Cerebellar cortex (tissue), 1 donor: ENCODE results near the gene CBX3.
"Not testable (repeated sequence)": the region's sequence is repeated elsewhere in the genome, so short reads cannot be mapped to it uniquely, and the experiment has no call there.

Experiments
- DNase-seq: peaks from one replicate; pipeline ENCODE4 v3.0.0-alpha.2; 2015; ENCODE audit warnings: low spot score

Gene CBX3

GRCh38 chr7:26188206-26188956 lies 13.2 kb upstream of the CBX3 start:
- DNase-seq, result peak; percentile 69

DNA sequence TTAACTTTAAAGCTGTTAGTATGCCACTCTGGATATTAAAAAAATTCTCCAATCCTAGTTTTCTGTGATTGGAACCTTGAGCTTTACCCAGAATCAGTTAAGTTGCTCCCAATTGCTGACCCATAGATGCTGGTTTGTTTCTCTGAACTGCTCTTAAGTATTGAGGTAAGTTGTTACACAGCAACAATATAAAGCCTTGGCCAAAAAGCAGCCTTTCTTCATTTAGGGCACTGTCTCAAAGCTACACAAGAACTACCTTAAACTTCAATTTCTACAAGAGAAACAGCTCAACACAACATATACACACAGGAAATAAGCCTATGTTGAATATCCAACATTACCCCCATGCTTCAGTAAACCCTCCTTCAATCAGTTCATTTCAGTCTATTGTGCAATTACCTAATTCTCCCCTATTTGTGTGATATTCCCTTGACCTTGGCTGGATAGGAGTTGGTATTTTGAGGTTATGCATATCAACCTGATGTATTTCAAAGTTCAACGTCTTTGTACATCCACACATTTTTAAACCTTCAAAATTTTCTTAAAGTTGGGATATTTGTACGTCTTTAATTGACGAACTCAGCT lies 12.5 kb upstream of the CBX3 start:
- DNase-seq, result peak; percentile 58

DNA sequence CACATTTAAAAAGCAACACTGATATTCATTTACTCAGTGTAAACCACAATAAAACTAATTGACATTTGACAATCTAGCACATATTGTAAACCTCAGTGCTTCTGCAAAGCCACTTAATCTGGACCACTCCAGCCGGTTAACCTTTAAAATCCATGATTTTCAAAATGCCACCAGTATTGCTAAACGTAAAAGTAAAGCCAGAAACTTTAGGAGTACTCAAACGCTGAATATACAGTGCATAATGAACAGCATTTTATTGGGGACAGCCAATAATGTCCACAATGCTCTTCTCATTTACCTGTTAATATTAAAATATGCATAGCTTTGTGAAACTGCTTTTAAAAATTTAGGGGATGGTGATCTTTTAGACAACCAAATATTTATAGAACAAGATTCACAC lies 11.8 kb upstream of the CBX3 start:
- DNase-seq, result no peak

DNA sequence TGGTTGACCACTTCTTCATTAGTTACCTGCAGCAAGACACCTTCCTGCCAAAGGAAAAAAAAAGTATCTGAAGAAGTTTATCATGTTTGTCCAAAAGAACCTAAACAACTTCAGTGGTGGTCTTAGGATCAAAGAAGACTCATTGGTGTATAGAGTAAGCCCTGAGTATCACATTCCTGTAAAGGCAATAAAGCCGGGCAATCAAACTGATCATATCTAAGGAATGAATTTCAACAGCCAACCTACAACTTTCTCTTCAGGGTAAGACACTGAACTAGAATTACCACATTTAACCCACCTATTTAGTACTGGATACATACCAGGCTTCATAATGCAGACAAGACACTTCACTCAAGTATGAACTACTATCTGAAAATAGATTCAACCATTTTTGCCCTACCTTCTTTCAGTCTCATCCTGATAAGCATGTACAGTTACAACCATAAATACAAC lies 11.1 kb upstream of the CBX3 start:
- DNase-seq, result no peak

GRCh38 chr7:26191233-26191973 lies 10.1 kb upstream of the CBX3 start:
- no peak for DNase-seq

DNA sequence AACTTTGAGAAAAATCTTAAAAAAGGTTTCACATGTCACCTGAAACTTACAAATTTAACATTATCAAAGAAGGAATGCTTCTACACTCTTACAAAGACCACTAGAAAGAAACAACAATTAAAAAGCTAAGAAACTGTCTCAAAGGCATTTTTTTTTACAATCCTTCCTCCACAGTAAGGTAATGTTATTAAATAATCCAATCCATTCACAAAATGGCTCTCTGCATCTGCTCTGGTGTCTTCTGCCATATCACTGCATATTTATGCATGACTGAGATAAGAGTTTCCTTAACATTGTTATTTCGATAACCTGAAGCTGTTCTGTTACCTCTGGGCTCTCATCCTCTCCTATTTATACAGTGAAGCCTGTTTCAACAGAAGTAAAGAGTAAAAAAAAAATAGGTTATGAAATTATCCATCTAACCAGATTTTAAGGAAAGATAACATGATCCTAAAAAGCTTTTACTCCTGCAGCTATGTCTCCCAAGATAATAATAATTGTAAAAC lies 9.5 kb upstream of the CBX3 start:
- DNase-seq, result no peak

DNA sequence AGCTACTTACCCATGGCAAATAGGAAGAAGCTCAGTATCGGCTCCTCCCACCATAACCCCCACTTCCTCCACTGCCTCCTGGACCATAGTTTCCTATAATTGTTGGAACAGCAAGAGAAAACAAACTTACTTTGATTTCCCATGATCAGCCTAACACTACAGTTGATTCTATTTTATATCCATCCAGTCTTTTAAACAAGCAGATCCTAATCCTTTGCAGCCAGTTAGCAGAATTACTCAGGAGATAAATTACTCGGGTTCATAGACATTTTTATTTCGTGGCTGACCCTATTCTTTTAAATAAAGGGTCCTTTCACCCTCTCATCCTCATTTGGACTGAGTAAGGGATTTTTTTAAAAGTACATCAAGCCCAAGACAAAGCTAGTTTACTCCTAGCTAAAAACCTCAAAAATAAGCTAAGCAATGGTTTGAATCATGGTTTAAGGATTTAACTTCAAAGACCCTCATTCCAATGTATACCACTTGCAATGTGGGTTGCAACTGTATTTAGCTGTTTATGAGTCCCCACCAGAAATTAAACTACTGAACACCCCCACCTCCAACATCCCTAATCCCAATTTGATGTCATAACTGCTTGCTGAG lies 9.0 kb upstream of the CBX3 start:
- DNase-seq, result no peak

DNA sequence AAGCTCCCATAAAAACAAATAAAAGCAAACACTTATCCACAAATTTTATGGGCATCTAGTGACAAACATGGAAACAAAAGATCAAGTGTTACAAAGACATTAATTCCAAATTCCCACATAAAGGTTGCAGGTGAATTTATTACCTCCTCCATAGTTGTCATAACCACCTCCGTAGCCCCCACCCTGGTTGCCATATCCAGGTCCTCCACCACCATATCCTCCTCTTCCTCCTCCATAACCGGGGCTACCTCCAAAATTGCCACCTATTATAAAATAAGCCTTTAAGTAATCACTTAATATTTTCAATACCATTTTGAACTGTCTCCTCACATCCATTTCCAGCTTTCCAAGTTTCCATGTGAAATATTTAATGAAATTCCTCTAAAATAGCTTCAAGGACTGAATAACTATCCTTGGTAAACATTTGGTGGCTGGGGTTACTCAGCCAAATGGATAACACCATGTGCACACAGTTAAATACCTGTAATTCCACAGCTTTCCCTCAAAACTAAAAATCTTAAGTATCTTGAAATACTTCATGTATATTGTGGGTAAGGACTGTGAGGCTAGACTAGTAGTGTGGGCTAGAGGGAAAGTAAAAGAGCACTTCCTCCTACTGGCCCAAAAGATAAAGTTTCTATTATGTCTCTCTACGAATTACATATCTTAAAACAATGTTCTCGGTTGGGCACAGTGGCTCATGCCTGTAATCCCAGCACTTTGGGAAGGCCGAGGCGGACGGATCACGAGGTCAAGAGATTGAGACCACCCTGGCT lies 7.9 kb upstream of the CBX3 start:
- DNase-seq, result no peak

DNA sequence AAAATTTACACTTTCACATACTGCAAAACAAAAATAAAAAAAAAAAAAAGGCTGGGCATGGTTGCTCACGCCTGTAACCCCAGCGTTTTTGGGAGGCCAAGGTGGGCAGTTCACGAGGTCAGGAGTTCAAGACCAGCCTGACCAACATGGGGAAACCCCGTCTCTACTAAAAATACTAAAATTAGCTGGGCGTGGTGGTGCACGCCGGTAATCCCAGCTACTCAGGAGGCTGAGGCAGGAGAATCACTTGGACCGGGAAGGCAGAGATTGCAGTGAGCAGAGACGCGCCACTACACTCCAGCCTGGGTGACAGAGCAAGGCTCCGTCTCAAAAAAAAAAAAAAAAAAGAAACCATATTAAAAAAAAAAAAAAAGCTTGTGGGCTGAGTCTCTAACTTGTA lies 6.8 kb upstream of the CBX3 start:
- not testable (repeated sequence) for DNase-seq

DNA sequence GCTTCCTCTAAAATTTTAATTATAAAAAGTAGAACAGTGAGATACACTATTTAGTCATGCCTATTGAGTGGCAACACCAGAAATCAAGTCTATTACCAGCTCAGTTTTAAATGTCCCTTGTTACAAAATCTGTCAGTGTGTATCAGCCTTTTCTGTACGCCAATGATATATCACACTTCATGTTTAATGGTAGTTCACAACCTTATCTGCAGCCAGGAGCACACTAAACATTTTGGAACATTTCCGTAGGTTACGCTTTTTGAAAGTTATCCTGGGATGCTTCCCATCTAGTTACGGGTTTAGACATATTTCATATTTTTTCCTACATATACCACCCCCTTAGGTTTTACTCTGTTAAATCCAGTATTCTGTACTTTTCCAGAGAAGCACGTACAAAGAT lies 6.4 kb upstream of the CBX3 start:
- DNase-seq, result no peak

DNA sequence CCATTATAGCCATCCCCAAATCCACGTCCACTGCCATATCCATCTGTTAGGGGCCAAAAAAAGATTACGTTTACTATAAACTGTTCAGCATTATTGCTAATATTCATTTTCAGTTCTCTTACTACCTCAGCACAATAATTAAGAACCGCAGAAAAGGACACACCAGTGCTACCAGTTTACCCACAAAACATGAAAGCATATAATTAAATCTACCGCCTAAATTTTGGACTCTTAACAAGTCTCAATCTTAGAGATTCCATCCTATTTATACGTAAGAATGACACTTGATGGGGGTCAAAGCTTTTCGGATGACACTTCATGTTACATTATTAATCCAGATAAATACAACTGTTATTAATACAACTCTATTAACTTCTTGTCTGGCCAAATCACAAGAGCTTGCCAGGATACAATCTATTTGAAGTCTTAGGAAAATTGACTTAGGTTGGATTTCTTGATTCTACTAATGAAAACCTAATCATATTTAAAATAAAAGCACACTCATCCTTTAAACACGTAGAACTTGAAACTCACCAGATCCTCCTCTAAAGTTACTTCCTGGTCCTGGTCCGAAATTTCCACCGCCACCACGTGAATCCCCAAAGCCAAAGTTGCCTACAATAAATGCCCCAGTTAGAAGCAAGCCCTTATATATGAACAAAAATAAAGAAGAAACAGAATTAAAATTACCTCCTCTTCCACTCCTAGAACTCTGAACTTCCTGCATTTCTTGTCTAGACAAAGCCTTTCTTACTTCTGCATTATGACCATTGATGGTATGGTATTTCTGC lies 5.5 kb upstream of the CBX3 start:
- DNase-seq, result no peak

DNA sequence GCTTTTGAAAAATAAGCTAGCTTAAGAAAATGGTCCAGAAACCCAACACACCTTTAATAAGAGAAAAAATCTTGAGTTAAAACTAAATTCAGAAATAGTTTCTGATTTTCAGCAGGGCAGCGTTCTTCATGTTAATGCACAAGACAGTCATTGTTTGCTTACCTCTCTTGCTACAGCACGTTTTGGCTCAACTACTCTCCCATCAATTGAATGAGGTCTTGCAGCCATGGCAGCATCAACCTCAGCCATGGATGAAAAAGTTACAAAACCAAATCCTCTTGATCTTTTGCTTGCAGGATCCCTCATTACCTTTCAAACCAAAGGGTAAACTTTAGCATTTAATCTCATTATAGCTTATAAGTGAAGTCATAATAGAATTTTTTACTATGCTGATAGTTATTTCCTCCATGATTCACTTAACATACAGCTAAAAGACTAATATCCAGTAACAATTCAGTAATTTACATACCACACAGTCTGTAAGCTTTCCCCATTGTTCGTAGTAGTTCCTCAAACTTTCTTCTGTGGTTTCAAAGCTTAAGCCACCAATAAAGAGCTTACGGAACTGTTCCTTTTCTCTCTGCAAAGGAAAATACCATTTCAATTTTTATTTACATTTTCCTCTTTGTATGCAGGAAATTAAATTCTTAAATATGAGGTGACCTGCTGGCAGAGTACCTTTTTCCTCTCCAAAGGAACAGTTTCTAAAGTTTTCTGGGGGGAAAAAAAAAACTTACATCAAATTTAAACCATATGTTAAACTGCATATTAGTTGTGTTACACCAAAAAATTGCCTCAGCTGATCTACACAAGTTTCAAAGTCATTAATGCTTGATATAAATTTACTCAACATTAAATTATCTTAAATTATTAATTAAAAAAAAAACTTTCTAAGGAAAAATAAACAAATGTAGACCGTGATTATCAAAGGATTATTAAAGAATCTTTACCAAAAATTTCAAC lies 4.1 kb upstream of the CBX3 start:
- no peak for DNase-seq

DNA sequence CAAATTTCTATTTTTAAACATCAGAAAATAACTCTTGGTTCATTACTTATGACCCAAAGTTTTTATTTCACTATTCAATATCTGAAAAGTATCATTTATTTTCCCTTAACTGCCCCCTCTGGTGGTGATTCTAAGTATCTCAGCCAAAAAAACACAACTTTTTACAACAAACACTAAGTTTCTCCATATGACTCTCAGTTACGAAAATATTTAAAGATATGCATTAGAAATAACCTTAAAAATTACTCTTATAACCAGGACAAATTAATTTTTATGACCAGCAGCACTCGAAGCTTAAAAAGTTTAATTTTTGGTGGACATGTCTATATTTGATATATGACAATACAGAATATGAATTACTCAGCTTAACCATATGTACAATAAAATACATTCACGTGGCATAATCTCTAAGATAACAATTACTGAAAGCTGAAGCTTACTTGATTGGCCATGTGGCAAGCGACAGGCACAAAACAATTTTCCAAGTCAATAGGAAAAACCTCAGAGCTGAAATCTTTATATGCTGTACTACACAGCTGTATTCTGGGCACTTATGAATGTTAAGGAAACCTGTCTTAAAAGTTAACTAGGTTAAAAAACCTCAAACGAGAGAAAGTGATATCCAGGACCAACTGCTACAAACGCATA lies 3.3 kb upstream of the CBX3 start:
- DNase-seq, result no peak

- no peak for DNase-seq
These were observed 2.8 kb upstream of the CBX3 start for GRCh38 chr7:26198781-26199169.

- peak; percentile 74 for DNase-seq
These were observed 2.1 kb upstream of the CBX3 start for GRCh38 chr7:26199301-26200037.

DNA sequence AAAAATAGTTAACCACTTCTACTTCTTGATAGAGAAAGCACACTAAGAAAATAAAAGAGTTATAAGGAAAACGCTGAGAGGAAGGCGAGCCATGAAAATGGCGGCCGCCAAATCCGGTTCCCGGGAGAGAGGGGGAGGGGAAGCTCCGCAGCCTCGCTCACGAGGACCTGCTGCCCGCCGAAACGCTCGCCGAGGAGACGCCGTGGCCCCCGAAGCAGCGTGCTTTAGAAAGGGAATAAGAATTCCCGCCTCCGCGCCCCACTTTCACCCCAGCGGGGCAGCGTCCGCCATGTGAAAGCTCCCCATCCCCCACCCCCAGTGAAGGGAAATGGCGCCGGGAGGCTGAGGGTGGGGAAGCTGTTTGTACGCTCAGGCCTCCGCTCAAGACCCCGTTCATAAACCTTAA lies 1.5 kb upstream of the CBX3 start:
- DNase-seq, result peak; percentile 64

- peak; percentile 99 for DNase-seq
These were observed 900 bp upstream of the CBX3 start, which contains the start of gene HNRNPA2B1 for GRCh38 chr7:26200444-26201246. Gene HNRNPA2B1, minus strand, starts transcription at chr7:26200746. Its CDS starts 169 bp downstream, at chr7:26200577.
